AG09319 (cell line): ENCODE measurements around the gene CDKN1A.

Source experiments
- DNase-seq: peaks from one replicate; pipeline ENCODE4 v3.0.0-alpha.2; 2010; ENCODE audit warnings: low read depth; ENCODE audit errors: extremely low read depth
- CTCF ChIP-seq: IDR thresholded peaks from 2 replicates; pipeline ENCODE4 v1.5.1; 2011; ENCODE audit warnings: low read depth, mild to moderate bottlenecking, inconsistent platforms, low read length, moderate library complexity

CDKN1A gene

GRCh38 chr6:36671687-36672375 lies 6.7 kb upstream of the CDKN1A start:
- DNase-seq, result no peak
- TF ChIP-seq CTCF, result no peak

GRCh38 chr6:36673882-36674281 lies 4.6 kb upstream of the CDKN1A start:
- no peak for TF ChIP-seq CTCF
- DNase-seq, result no peak

GRCh38 chr6:36674942-36675341 lies 3.6 kb upstream of the CDKN1A start:
- no peak for DNase-seq
- TF ChIP-seq CTCF, result no peak

GRCh38 chr6:36676141-36677058 lies 2.1 kb upstream of the CDKN1A start:
- no peak for DNase-seq
- TF ChIP-seq CTCF, result no peak

GRCh38 chr6:36677059-36677749 lies 1.3 kb upstream of the CDKN1A start:
- DNase-seq, result no peak
- no peak for TF ChIP-seq CTCF

- no peak for DNase-seq
- TF ChIP-seq CTCF, result no peak
Observed at GRCh38 chr6:36677753-36678487, 594 bp upstream of the CDKN1A start.
